CD14-positive monocyte (primary cell): ENCODE measurements around the gene TBX19. TPM values are rescaled to one million over a fixed set of nuclear protein-coding genes. Genes with fewer than 3 reads are reported as not detected.

ENCODE experiments used
- DNase-seq, 3 donors: peaks; one replicate each; pipeline ENCODE4 v3.0.0-alpha.2; 2011 to 2022
- H2AFZ ChIP-seq: 2 replicates; pipeline ENCODE4 v1.6.0; 2012; ENCODE audit warnings: mild to moderate bottlenecking, low read depth, low read length, inconsistent platforms; ENCODE audit not compliant: insufficient read depth, poor library complexity, severe bottlenecking
- H3K27ac ChIP-seq, 2 donors: 1 replicate in 1 of 2; 2 replicates in 1 of 2; pipeline ENCODE4 v1.5.1; 2012 to 2013; ENCODE audit warnings: low read length in 2 of 2, control low read depth in 1 of 2, inconsistent platforms in 1 of 2, low read depth in 1 of 2, mild to moderate bottlenecking in 1 of 2
- H3K27me3 ChIP-seq, 2 donors: one replicate each; pipeline versions ENCODE4 v1.6.0 to v1.6.1; 2011 to 2013; ENCODE audit warnings: low read length in 2 of 2; ENCODE audit not compliant: control insufficient read depth in 2 of 2, insufficient read depth in 2 of 2
- H3K36me3 ChIP-seq, 2 donors: replicated peaks in 1 of 2; 1 replicate in 1 of 2; 2 replicates in 1 of 2; pipeline versions ENCODE4 v1.5.1 to v1.6.1; 2012 to 2013; ENCODE audit warnings: low read length in 2 of 2, control low read depth in 1 of 2, inconsistent platforms in 1 of 2, mild to moderate bottlenecking in 1 of 2; ENCODE audit not compliant: insufficient read depth in 2 of 2, control insufficient read depth in 1 of 2
- H3K4me1 ChIP-seq, 2 donors: 1 replicate in 1 of 2; 2 replicates in 1 of 2; pipeline versions ENCODE4 v1.5.1 to v1.6.1; 2012 to 2013; ENCODE audit warnings: low read length in 2 of 2, control low read depth in 1 of 2, inconsistent platforms in 1 of 2, mild to moderate bottlenecking in 1 of 2, moderate library complexity in 1 of 2; ENCODE audit not compliant: insufficient read depth in 2 of 2, control insufficient read depth in 1 of 2
- H3K4me2 ChIP-seq: replicated peaks from 2 replicates; pipeline ENCODE3; 2012; ENCODE audit warnings: low read length, moderate library complexity, mild to moderate bottlenecking; ENCODE audit not compliant: poor library complexity, severe bottlenecking; ENCODE audit errors: extremely low read depth
- H3K4me3 ChIP-seq, 3 experiments: fragments of 200-600 bp in 1 of 3; sonication (generic) in 1 of 3; replicated peaks in 1 of 3; 1 replicate in 2 of 3; 2 replicates in 1 of 3; pipeline ENCODE4 v1.5.1; 2011 to 2013; ENCODE audit warnings: low read length in 3 of 3, mild to moderate bottlenecking in 3 of 3, control low read depth in 2 of 3, low read depth in 2 of 3, inconsistent platforms in 1 of 3, moderate library complexity in 1 of 3
- H3K79me2 ChIP-seq: 2 replicates; pipeline ENCODE4 v1.6.0; 2012; ENCODE audit warnings: mild to moderate bottlenecking, control low read depth, inconsistent platforms, low read length, moderate library complexity; ENCODE audit not compliant: insufficient read depth
- H3K9ac ChIP-seq: 2 replicates; pipeline ENCODE4 v1.6.0; 2017; ENCODE audit warnings: low read length, mild to moderate bottlenecking; ENCODE audit not compliant: insufficient read depth, poor library complexity, severe bottlenecking
- H3K9me3 ChIP-seq, 2 donors: replicated peaks in 1 of 2; 1 replicate in 1 of 2; 2 replicates in 1 of 2; pipeline versions ENCODE4 v1.5.1 to v1.6.1; 2012 to 2013; ENCODE audit warnings: low read length in 2 of 2, control low read depth in 1 of 2; ENCODE audit not compliant: control insufficient read depth in 1 of 2, insufficient read depth in 1 of 2
- H4K20me1 ChIP-seq: 2 replicates; pipeline ENCODE4 v1.6.0; 2012; ENCODE audit warnings: mild to moderate bottlenecking, low read length, control low read depth, moderate library complexity; ENCODE audit not compliant: insufficient read depth
- H3K27ac Mint-ChIP-seq, 7 donors: one replicate each; pipeline ENCODE4 v1.8.0; 2020; ENCODE audit warnings: mild to moderate bottlenecking in 7 of 7, mixed read lengths in 7 of 7, moderate library complexity in 6 of 7, inconsistent platforms in 2 of 7
- H3K27me3 Mint-ChIP-seq, 3 donors: one replicate each; pipeline ENCODE4 v1.8.0; 2021 to 2022; ENCODE audit warnings: low read depth in 3 of 3, mild to moderate bottlenecking in 3 of 3, mixed read lengths in 3 of 3, moderate library complexity in 3 of 3, inconsistent platforms in 1 of 3
- H3K36me3 Mint-ChIP-seq, 2 donors: one replicate each; pipeline ENCODE4 v1.8.0; 2020; ENCODE audit warnings: mixed read lengths in 2 of 2, inconsistent platforms in 1 of 2, mild to moderate bottlenecking in 1 of 2
- H3K4me1 Mint-ChIP-seq: one replicate; pipeline ENCODE4 v1.8.0; 2020; ENCODE audit warnings: mild to moderate bottlenecking, mixed read lengths
- H3K4me3 Mint-ChIP-seq, 2 donors: one replicate each; pipeline ENCODE4 v1.8.0; 2020; ENCODE audit warnings: mild to moderate bottlenecking in 2 of 2, mixed read lengths in 2 of 2, moderate library complexity in 1 of 2
- H3K9me3 Mint-ChIP-seq, 7 donors: one replicate each; pipeline ENCODE4 v1.8.0; 2020 to 2022; ENCODE audit warnings: mixed read lengths in 7 of 7, mild to moderate bottlenecking in 6 of 7, moderate library complexity in 6 of 7, inconsistent platforms in 2 of 7
- WGBS: methylation state at CpG from one replicate; pipeline ENCODE4 v1.1.5; 2013; ENCODE audit warnings: missing lambda C conversion rate; ENCODE audit not compliant: insufficient coverage; 5-methylcytosine and 5-hydroxymethylcytosine counted together
- intact Hi-C, 2 donors: fragments of 100-400 bp; cut with micrococcal nuclease; formaldehyde crosslinking; loops; one replicate each; pipeline versions ENCODE4 v1.15.0 to v1.15.1; 2023
- polyA plus RNA-seq, 3 donors: library from polyadenylated mRNA; depleted of rRNA in 1 of 3; unstranded in 2 of 3; stranded (reverse) in 1 of 3; fragments of 300-500 nt in 2 of 3; fragments of >200 nt in 1 of 3; fragmentation: Illumina TruSeq in 2 of 3; gene quantifications; 1 replicate in 2 of 3; 2 replicates in 1 of 3; pipeline ENCODE4 v1.2.3, GENCODE V29; 2012 to 2021
- TF ChIP-seq, protein P1 (sequence below): fragments of 200-600 bp; IDR thresholded peaks from one replicate; pipeline ENCODE4 v1.8.0; 2022; ENCODE audit warnings: antibody characterized with exemption, mild to moderate bottlenecking

The TBX19 gene
- polyA plus RNA-seq, 3 donors, result 0.65 to 7.6 (median 1.6) TPM

DNA sequence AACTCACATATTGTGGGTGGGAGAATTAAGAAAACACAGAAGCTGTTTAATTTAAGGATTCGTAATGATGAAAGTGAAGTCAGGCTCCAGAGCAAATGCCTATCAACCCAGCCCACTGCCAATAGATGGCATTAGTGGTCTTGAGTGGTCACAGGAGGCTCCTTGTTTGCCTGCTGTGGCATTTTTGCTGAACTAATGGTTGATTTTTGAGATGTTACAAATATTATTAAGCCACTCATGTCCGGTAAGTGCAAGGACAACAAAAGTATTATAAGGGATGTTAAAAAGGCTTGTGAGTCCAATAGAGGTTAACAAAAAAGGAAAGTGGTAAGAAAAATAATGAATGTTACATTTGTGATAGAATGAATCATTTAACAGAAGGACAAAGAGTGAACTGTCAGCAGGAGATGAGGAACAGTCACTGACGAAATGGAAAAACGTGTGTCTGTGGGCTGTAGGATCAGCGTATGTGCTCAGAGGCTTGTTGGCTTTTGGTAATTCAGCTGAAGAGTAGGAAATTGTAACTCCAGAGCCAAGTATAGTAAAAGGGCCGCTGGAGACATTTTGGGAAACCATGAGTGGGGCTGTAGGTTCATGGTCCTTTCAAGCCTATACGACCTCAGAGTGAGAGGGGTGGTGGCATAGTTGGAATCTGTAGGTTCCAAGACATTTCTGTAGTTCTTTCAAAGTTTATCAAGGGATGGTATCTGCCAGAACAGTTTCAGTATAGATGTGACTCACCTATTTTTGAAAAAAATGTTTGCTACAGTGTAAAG lies 43.7 kb upstream of the TBX19 start:
- H3K4me1 ChIP-seq, result no peaks in the 10 kb centered on the region
- no peak for DNase-seq
- Mint-ChIP-seq H3K4me3 (no peak overlapping the region), H3K36me3 (peaks cover 87 to 99% of the 10 kb centered on the region in 2 donors), H3K27ac (no peak overlapping the region), H3K4me1 (no peaks in the 10 kb centered on the region), H3K9me3 (no peaks in the 10 kb centered on the region), H3K27me3 (no peaks in the 10 kb centered on the region)
- H3K9me3 ChIP-seq, result no peaks in the 10 kb centered on the region
- peaks cover 62% of the 10 kb centered on the region for H3K79me2 ChIP-seq
- TF ChIP-seq, protein P1, sequence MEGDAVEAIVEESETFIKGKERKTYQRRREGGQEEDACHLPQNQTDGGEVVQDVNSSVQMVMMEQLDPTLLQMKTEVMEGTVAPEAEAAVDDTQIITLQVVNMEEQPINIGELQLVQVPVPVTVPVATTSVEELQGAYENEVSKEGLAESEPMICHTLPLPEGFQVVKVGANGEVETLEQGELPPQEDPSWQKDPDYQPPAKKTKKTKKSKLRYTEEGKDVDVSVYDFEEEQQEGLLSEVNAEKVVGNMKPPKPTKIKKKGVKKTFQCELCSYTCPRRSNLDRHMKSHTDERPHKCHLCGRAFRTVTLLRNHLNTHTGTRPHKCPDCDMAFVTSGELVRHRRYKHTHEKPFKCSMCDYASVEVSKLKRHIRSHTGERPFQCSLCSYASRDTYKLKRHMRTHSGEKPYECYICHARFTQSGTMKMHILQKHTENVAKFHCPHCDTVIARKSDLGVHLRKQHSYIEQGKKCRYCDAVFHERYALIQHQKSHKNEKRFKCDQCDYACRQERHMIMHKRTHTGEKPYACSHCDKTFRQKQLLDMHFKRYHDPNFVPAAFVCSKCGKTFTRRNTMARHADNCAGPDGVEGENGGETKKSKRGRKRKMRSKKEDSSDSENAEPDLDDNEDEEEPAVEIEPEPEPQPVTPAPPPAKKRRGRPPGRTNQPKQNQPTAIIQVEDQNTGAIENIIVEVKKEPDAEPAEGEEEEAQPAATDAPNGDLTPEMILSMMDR, result no peak
- H3K27ac ChIP-seq, result no peak overlapping the region
- H3K9ac ChIP-seq, result no peak overlapping the region
- H3K27me3 ChIP-seq, result no peaks in the 10 kb centered on the region
- H3K4me3 ChIP-seq, result no peak overlapping the region
- intact Hi-C loops, result no loop called here
- H3K4me2 ChIP-seq, result no peak overlapping the region
- H2AFZ ChIP-seq, result no peak overlapping the region
- peaks cover 96 to 100% of the 10 kb centered on the region in 2 donors for H3K36me3 ChIP-seq
- H4K20me1 ChIP-seq, result peaks cover 99% of the 10 kb centered on the region
- WGBS, result 94% methylated on average over 5 of the region's 7 CpGs

DNA sequence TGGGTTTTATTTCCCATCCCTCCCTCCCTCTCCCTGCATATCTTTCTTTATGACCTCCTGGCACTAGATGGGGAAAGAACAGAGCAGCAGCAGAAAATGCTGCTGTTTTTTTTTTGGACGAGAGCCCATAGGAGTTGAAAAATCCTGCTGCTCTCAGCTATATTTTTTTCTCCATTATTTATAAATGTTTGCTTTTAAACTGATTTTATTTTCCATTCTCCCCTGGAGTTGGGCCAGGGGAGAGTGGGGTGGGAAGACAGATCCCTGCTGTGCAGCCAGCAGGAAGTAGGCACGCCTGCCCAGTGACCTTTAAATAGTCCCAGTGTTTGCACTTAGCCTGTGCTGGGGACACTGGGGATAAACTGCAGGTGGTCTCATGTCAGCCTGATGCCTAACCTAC lies 37.5 kb upstream of the TBX19 start:
- H2AFZ ChIP-seq, result no peak overlapping the region
- DNase-seq, result no peak
- Mint-ChIP-seq H3K4me3 (no peak overlapping the region), H3K9me3 (no peaks in the 10 kb centered on the region), H3K4me1 (peaks cover 9% of the 10 kb centered on the region), H3K36me3 (peaks cover 88 to 97% of the 10 kb centered on the region in 2 donors), H3K27me3 (no peaks in the 10 kb centered on the region), H3K27ac (peak overlapping the region in 1 of 7 donors; percentile 67)
- intact Hi-C loops, result no loop called here
- H3K27me3 ChIP-seq, result no peaks in the 10 kb centered on the region
- peaks cover 39% of the 10 kb centered on the region for H3K79me2 ChIP-seq
- 86% methylated on average over 1 of the region's 2 CpGs for WGBS
- no peak overlapping the region for H3K4me2 ChIP-seq
- no peak overlapping the region for H3K4me3 ChIP-seq
- TF ChIP-seq, protein P1, result no peak
- no peaks in the 10 kb centered on the region for H3K4me1 ChIP-seq
- H3K36me3 ChIP-seq, result peaks cover 83 to 98% of the 10 kb centered on the region in 2 donors
- peaks cover 99% of the 10 kb centered on the region for H4K20me1 ChIP-seq
- H3K27ac ChIP-seq, result peak overlapping the region in 1 of 2 donors; percentile 26
- no peaks in the 10 kb centered on the region for H3K9me3 ChIP-seq
- no peak overlapping the region for H3K9ac ChIP-seq
